GM18951 (cell line): ENCODE results near the gene NTN1.
"Not testable (repeated sequence)": the region's sequence is repeated elsewhere in the genome, so short reads cannot be mapped to it uniquely, and the experiment has no call there.

Experiments used
- POLR2A ChIP-seq: IDR thresholded peaks from 4 replicates; pipeline ENCODE4 v1.6.1; 2011; ENCODE audit warnings: mild to moderate bottlenecking; ENCODE audit not compliant: insufficient read length, insufficient read depth; ENCODE audit errors: extremely low read depth
- in situ Hi-C: fragments of 300-500 bp; cut with MboI; formaldehyde crosslinking; loops from one replicate; pipeline ENCODE4 v1.12.0; 2022; ENCODE audit warnings: low sequenced_read_pairs, mixed read lengths, inconsistent platforms; ENCODE audit not compliant: unreplicated experiment

NTN1 gene

DNA sequence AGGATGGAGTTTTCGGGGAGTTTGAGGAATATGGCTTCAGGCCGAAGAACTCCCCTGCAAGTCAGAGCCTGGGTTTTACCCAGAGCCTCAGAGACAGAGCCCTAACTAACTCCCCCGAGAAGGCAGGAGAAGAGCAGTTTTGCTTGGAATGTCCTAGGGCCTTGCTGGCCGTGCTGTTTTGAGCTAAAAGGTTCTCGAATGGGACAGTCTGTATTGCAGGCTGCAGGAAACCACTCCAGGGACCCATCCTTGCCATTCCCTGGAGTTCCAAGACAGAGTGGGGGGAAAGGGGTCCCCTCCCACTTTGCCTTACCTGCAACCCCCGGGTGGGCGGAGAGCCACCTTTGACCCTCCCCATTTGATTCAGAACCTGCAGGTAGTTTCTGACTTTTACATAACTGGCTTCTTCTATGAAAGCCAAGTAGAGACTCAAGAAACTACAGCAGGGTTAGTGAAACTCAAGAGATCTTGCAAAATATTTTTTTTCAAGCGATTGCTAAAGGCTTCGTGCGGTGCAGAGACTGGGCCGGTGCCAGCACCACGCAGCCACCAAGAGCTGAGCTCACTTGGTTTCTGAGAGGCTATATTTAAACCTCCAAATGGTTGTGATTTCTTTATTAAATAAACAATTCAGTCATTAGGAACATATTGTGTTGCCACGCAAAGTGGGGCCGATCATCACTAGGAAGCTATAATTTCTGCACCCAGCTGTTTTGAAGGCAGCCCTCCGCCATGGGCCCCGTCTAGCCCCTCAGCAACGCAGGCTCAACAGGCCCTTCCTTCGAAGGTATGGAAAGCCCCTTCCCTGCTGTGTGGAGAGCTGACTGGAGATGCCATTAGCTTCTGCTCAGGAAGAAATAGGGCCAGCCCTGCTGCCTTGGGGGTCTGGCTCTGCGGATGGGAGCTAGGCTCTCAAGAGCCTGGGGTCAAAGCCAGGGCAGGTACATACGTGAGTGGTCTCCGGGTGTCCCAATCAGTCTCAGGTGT lies 223.0 kb downstream of the NTN1 start:
- TF ChIP-seq POLR2A, result no peak
- in situ Hi-C loops, result no loop called here

- TF ChIP-seq POLR2A, result no peak
- in situ Hi-C loops, result no loop called here
Observed at GRCh38 chr17:9247401-9247938, 226.2 kb downstream of the NTN1 start.

- in situ Hi-C loops, result no loop called here
- TF ChIP-seq POLR2A, result no peak
Observed at GRCh38 chr17:9249245-9249953, 228.1 kb downstream of the NTN1 start.

GRCh38 chr17:9251273-9251672 lies 230.0 kb downstream of the NTN1 start:
- in situ Hi-C loops, result no loop called here
- TF ChIP-seq POLR2A, result no peak

GRCh38 chr17:9253308-9253707 lies 232.0 kb downstream of the NTN1 start:
- TF ChIP-seq POLR2A, result no peak
- in situ Hi-C loops, result no loop called here

- in situ Hi-C loops, result no loop called here
- TF ChIP-seq POLR2A, result no peak
Observed at GRCh38 chr17:9254841-9255240, 233.5 kb downstream of the NTN1 start.

DNA sequence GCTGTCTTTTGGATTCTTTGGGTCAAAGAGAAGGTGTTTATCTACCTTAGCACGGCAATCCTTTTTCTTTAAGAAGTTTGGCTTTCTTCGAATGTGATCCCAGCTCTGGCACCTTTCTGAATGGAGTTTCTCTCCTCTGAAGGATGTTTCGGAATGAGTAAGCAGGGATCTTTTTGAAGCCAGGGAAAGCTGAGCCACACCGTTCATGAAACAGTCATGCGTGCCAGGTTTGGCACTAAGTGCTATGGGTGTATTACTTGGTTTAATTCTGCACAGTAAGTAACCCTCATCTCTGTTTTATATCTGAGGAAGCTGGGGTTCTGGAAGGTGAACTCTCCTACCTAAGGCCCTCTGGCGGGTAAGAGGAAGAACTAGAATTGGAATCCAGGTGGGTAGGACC lies 234.5 kb downstream of the NTN1 start:
- no peak for TF ChIP-seq POLR2A
- in situ Hi-C loops, result no loop called here

DNA sequence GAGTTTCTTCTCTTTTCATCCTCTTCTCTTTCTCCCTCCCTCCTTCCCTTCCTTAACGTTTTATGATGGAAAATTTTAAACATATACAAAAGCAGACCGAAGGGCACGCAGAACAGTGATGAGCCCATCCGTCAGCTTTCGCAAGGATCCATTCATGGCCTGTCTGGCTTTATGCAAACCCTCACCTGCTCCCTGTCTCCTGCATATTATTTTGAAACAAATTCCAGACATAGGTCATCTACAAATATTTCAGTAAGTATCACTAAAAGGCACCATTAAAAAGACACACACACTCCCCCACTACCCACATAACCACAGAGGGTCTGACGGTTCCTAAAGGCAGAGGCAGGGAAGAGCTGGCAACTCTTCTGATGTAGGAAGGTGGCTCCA lies 235.0 kb downstream of the NTN1 start:
- in situ Hi-C loops, result no loop called here
- no peak for TF ChIP-seq POLR2A

DNA sequence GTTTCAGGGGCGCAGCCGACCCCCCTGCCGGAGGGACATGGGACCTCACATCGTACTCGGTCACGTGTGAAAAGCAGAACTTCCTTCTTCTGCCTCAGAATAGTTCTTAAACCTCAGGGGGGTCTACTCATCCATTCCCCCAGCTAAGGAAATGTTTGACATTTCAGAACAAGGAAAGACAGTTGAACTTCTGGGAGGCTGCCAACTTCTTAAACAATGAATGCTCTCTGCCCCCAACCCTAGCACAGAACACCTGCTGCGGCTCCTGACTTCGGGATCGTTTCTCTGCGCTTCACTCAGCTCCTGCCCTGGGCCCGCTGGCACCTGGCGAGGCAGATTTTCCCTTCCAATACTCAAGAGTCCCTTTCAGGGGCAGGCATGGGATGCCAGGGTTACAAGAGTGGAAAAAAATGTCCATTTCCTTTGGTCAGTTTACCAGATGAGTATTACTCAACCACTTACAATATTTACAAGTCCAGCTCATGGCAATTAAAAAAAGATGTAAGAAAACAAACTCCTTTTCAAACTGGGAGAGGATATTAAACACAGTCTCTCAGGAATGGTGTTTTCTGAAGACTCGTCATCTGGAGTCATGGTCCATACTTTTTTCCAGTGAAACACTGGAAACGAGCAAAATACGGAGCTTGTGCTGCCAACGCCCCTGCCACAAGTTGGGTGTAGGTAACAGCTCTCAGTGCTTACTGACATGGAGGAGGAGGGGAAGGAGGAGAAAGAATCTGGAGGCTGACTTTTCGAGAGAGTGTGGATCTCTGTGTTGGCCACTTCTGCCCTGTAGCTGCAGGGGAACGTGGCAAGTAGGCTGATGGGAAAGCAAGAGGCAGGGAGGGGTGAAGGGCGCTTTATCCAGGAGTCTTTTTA lies 235.7 kb downstream of the NTN1 start:
- TF ChIP-seq POLR2A, result no peak
- in situ Hi-C loops, result no loop called here

DNA sequence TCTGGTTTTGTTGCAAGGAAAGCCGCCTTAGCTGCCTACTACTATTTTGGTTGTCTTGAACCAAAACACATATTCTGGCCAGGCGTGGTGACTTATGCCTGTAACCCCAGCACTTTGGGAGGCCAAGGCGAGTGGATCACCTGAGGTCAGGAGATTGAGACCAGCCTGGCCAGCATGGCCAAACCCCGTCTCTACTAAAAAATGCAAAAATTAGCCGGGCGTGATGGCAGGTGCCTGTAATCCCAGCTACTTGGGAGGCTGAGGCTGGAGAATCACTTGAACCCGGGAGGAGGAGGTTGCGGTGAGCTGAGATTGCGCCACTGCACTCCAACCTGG lies 236.3 kb downstream of the NTN1 start:
- in situ Hi-C loops, result not testable (repeated sequence)

DNA sequence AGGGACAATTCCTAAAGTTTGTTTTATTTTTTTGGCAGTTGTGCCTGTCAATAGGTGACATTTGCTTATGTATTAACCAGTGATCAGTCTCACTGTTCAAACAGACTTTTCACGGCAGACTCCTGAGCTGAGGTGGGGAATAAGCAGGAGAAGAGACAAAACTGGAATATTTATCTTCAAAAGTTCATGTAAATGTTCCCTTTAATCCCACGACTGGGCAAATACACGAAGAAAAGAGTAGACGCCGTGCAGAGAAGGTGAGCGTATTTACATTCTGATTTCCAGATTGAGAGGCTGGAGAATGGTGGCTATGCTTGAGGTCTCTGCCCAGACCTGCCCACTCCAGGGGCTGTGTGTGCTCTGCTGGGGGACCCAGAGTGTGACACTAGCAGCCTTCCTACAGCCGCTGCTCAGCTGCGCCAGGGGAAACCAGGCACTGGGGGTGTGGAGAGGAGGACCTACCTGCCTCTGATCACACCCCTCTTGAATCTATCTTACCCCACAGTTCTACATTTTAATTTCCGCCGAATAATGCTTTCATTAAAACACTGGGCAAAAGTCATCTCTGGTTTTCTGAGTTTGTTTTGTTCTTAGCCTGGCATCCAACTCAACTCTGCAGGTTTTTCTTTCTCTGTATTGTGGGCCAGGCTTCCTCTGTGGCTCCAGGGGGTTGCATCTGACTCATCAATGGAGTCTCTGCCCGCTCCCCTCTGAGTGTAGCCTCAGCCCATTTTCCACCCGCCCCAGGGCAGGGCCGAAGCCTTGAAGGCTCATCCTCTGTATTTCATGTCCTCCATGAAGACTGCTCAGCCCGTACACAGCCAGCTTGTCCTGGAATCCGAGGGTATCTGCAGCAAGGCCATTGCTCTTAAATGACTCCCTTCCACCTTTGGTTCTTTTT lies 237.1 kb downstream of the NTN1 start:
- no peak for TF ChIP-seq POLR2A
- in situ Hi-C loops, result no loop called here

GRCh38 chr17:9259419-9259818 lies 238.1 kb downstream of the NTN1 start:
- in situ Hi-C loops, result no loop called here
- no peak for TF ChIP-seq POLR2A
